ENCODE measurements around the gene STARD5.

The STARD5 gene

GRCh38 chr15:81347910-81348309 lies 24.0 kb upstream of the STARD5 start:
- no peak for TF ChIP-seq CTCF (IDR thresholded peaks at IDR 0.05)
- no peak overlapping the region for H3K4me3 ChIP-seq (ENCODE audit: low read depth, low read length)
- no peaks in the 10 kb centered on the region for H3K79me2 ChIP-seq
- H3K4me1 ChIP-seq: no peaks in the 10 kb centered on the region
- H2AFZ ChIP-seq: no peak overlapping the region
- H3K9ac ChIP-seq: no peak overlapping the region
- H3K27me3 ChIP-seq (ENCODE audit: control insufficient read depth, insufficient read depth, low read length): no peaks in the 10 kb centered on the region
- H3K36me3 ChIP-seq (ENCODE audit: control insufficient read depth, insufficient read depth, low read length): no peaks in the 10 kb centered on the region
- H3K27ac ChIP-seq: no peak overlapping the region
- H3K9me3 ChIP-seq (ENCODE audit: control insufficient read depth, low read length): no peaks in the 10 kb centered on the region
- H3K4me2 ChIP-seq (ENCODE audit: low read length): no peak overlapping the region

- Histone ChIP-seq H3K27ac (no peak overlapping the region), H3K79me2 (no peaks in the 10 kb centered on the region), H3K4me2 (ENCODE audit: low read length) (no peak overlapping the region), H3K9me3 (ENCODE audit: control insufficient read depth, low read length) (no peaks in the 10 kb centered on the region), H3K36me3 (ENCODE audit: control insufficient read depth, insufficient read depth, low read length) (no peaks in the 10 kb centered on the region), H2AFZ (no peak overlapping the region), H3K4me3 (ENCODE audit: low read depth, low read length) (no peak overlapping the region), H3K27me3 (ENCODE audit: control insufficient read depth, insufficient read depth, low read length) (no peaks in the 10 kb centered on the region), H3K4me1 (no peaks in the 10 kb centered on the region), H3K9ac (no peak overlapping the region)
- no peak for TF ChIP-seq CTCF (IDR thresholded peaks at IDR 0.05)
These were observed 22.7 kb upstream of the STARD5 start for GRCh38 chr15:81346611-81347010.

GRCh38 chr15:81343371-81343770 lies 19.4 kb upstream of the STARD5 start:
- no peaks in the 10 kb centered on the region for H3K9me3 ChIP-seq (ENCODE audit: control insufficient read depth, low read length)
- H3K36me3 ChIP-seq (ENCODE audit: control insufficient read depth, insufficient read depth, low read length): no peaks in the 10 kb centered on the region
- TF ChIP-seq CTCF (IDR thresholded peaks at IDR 0.05): no peak
- H3K9ac ChIP-seq: no peak overlapping the region
- H2AFZ ChIP-seq: no peak overlapping the region
- peaks cover 4% of the 10 kb centered on the region for H3K4me1 ChIP-seq
- no peak overlapping the region for H3K27ac ChIP-seq
- no peak overlapping the region for H3K4me3 ChIP-seq (ENCODE audit: low read depth, low read length)
- no peaks in the 10 kb centered on the region for H3K27me3 ChIP-seq (ENCODE audit: control insufficient read depth, insufficient read depth, low read length)
- no peaks in the 10 kb centered on the region for H3K79me2 ChIP-seq
- H3K4me2 ChIP-seq (ENCODE audit: low read length): no peak overlapping the region

GRCh38 chr15:81341351-81341750 lies 17.4 kb upstream of the STARD5 start:
- H3K4me3 ChIP-seq (ENCODE audit: low read depth, low read length): no peak overlapping the region
- no peak overlapping the region for H3K27ac ChIP-seq
- no peak for TF ChIP-seq CTCF (IDR thresholded peaks at IDR 0.05)
- no peak overlapping the region for H2AFZ ChIP-seq
- H3K36me3 ChIP-seq (ENCODE audit: control insufficient read depth, insufficient read depth, low read length): no peaks in the 10 kb centered on the region
- no peaks in the 10 kb centered on the region for H3K9me3 ChIP-seq (ENCODE audit: control insufficient read depth, low read length)
- peaks cover 12% of the 10 kb centered on the region for H3K4me1 ChIP-seq
- no peak overlapping the region for H3K9ac ChIP-seq
- no peak overlapping the region for H3K4me2 ChIP-seq (ENCODE audit: low read length)
- no peaks in the 10 kb centered on the region for H3K79me2 ChIP-seq
- H3K27me3 ChIP-seq (ENCODE audit: control insufficient read depth, insufficient read depth, low read length): no peaks in the 10 kb centered on the region

GRCh38 chr15:81339851-81340250 lies 15.9 kb upstream of the STARD5 start:
- Histone ChIP-seq H2AFZ (no peak overlapping the region), H3K4me3 (ENCODE audit: low read depth, low read length) (no peak overlapping the region), H3K79me2 (no peaks in the 10 kb centered on the region), H3K9ac (no peak overlapping the region), H3K27ac (no peak overlapping the region), H3K9me3 (ENCODE audit: control insufficient read depth, low read length) (no peaks in the 10 kb centered on the region), H3K4me2 (ENCODE audit: low read length) (no peak overlapping the region), H3K4me1 (peaks cover 12% of the 10 kb centered on the region), H3K36me3 (ENCODE audit: control insufficient read depth, insufficient read depth, low read length) (no peaks in the 10 kb centered on the region), H3K27me3 (ENCODE audit: control insufficient read depth, insufficient read depth, low read length) (no peaks in the 10 kb centered on the region)
- no peak for TF ChIP-seq CTCF (IDR thresholded peaks at IDR 0.05)
